ENCODE data around the gene SUGCT. TPM values are rescaled to one million over a fixed set of nuclear protein-coding genes. Genes with fewer than 3 reads are reported as not detected.

SUGCT gene
- total RNA-seq, 1 experiment from 2014 or later: not detected

DNA sequence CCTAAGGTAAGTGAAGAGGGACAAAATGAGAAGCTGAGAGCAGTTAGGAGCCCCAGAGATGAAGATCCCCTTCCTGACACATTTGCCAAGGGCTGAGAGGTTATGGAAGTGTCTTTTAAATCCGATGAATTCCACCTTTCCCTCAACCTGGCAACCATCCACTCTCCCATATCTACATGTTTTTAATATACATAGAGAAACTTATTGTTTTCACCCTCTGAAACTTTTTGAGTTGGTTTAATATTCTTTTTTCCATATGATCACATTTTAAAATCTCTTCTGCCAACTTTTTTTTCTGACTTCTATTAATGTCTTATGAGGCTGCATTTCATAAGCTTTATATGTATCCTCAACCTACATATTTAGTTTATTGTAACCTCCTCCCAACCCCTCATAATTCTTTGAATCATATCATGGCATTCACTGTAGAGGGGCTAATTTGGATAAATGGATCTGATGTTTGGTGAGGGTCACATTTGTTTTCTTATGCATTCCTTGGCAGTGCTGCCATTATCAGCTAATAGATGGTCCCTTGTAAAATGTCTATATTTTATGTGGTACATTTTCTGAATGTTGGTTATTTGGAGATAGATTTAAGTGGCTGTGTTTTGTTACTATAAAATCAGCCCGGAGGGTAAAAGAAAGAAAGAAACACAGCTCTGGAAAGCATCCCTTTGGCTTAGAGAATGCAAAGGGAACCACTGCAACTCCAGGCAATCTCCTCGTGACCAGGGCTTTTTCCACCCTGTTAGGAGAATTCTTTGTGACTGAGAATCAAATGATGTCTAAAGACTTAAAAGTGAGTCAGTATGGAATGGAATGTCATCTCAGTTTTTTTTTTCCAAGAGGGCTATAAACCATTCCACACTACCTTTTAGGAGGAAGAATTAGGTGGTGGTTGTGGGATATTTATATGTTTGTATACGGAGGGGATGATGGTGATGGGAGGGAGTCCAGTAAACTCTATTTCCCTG is 334.4 kb downstream of the SUGCT start:
- DNase-seq (ENCODE audit: low spot score): no peak

DNA sequence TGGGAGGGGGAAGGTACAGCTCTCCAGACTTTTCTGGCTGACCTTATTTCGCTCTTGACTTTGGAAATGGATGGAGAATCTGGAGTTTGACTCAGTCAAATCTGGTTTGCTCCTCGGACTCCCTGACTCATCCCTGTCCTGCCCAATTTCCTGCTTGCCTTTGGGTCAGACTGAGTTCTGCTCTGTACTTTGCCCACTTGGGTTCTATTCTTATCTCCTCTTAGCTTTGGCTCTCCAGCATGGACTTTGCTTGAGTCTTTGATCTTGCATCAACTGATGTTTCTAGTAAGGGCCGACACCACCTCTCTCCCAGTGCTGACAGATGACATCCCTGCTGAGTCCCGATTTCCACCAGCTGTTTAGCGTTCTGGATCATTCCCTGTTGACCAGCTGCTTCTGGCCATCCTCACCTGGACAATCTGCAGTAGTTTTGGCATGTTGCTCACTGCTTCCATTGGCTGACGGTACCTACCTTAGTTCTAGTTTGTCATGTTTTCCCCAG is 335.3 kb downstream of the SUGCT start:
- no peak for DNase-seq (ENCODE audit: low spot score)

DNA sequence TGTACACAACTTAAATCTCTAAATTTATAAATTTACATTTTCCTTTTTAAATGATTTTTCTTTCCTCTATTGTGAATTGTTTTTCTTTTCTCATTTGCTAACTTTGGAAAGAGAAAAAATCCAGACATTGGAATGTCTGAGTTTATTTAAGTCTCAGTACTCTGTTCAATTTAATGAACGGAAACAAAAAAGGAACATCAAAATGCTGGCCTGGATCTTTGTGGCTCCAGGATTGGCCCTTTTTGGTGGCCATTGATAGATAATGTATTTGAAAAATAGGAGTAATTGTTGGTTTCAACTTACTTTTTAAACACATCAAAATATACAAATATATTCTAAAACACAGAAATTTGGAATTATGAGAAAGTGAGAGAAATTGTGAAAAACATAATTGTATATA is 336.0 kb downstream of the SUGCT start:
- DNase-seq (ENCODE audit: low spot score): no peak

DNA sequence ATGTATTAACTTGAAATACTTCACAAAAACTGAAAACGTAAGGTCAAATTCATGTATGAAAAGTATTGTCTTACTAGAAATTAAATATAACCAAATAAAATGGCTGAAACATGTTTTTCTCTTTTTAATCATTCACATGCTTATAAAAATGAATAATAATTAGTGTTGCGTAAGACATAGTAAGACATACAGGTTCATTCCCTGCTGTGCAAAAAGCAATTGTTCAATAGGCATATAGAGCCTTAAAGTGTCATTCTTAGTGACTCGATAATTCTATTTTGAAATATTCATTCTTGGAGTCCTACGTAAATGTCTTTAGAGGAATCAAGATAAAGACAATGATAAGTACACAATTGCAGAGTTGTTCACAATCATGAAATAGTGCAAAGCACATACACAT is 337.1 kb downstream of the SUGCT start:
- no peak for DNase-seq (ENCODE audit: low spot score)

DNA sequence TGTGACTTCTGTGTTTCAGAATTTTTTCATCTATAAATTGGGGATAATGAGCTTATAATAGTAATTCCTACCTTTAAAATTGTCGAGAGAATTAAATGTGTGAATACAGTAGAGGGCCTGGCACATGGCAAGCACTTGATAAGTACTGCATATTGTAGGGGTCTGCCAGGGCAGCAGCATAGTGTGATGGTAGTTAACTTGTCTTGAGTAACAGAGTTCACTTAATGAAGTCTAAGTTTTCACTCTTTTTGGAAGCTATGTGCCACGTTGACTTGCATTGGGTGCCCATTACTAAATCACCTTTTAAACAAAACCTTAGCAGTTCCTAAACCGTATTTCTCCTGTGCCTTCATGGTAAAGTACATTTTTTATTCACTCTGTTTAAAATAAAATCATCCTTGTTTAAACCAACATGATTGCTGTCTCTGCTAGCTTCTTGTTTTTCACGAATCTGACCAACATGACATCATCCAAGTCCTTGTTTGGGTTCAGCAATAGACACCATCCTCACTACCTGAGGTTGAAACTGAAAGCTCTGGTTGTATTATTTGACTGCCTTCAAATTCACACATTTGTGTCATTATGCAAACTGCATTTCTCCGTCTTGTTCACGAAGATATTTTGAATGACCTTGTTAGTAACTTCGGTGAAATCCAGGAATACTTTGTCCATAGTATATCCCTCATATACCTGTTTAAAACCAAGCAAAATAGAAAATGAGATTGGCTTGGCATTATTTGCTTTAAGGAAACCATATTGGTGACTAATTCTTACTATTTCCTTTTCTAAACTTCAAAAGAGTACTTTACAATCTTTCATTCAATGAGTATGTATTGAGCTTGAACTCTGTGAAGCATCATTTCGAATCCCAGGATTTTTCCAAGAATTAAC is 340.2 kb downstream of the SUGCT start:
- no peak for DNase-seq (ENCODE audit: low spot score)

DNA sequence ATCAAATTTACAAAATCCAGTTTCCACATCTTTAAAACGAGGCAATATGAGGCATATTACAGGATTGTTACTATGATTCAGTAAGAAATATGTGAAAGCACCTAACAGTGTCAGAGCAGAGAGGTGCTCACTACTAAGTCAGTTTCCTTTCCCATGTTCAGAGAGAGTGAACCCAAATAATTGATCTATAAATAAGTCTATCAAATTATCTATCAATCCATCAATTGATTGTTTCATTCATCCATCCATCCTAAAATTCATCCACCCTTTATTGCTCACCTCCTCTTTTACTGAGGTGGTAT is 340.8 kb downstream of the SUGCT start:
- no peak for DNase-seq (ENCODE audit: low spot score)

DNA sequence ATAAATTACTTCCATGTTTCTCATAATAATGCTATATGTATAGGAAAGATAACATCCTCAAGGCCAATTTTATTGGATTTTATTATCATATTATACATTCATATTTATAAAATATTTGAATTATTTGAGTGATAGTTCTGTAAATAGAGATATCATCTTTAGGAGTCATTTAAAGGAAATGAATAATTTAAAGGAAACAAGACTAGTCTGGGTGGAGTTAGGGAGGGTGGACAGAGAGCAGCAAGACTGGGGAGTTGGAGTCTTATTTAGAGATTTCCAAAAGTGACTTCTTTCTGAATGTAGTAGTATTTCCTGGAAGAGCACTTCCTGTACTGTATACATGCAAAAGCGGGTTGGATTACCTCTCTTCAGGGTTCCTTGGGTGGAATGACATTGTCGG is 342.3 kb downstream of the SUGCT start:
- DNase-seq (ENCODE audit: low spot score): no peak

DNA sequence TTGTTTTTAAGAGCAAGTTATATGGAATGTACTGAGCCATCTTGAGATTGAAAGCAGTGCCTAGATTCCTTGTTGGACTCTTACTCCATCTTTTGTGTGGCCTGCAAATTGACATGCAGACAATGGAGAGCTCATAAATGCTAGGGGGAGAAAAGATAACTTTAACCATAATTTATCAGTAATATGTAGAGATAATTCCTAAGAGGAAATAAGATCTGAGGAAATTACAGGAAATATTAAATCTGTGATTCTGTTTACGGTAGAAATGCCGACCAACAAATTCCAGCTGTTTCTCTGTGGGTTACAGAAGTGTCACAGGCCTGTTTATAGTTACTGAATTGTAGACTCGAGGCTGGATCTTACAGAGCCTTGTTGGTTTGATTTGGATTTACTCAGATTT is 348.0 kb downstream of the SUGCT start:
- DNase-seq (ENCODE audit: low spot score): no peak

DNA sequence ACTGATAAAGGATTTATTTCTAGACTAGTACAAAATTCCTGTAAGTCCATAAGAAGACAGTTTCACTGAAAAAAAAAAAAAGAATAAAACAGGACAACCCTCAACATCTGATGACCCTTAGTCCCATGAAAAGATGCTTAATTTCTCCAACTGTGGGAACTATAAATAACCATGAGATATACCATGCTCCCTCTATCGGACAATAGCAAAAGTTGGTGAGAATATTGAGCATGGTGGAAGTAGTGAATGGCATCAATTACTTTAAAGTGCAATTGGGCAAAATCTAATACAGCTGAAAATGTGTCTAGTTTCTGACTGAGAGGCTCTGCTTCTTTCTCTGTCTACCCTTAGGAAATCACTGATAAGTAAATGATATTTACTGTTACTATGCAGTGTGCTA is 348.8 kb downstream of the SUGCT start:
- DNase-seq (ENCODE audit: low spot score): peak; percentile 27

DNA sequence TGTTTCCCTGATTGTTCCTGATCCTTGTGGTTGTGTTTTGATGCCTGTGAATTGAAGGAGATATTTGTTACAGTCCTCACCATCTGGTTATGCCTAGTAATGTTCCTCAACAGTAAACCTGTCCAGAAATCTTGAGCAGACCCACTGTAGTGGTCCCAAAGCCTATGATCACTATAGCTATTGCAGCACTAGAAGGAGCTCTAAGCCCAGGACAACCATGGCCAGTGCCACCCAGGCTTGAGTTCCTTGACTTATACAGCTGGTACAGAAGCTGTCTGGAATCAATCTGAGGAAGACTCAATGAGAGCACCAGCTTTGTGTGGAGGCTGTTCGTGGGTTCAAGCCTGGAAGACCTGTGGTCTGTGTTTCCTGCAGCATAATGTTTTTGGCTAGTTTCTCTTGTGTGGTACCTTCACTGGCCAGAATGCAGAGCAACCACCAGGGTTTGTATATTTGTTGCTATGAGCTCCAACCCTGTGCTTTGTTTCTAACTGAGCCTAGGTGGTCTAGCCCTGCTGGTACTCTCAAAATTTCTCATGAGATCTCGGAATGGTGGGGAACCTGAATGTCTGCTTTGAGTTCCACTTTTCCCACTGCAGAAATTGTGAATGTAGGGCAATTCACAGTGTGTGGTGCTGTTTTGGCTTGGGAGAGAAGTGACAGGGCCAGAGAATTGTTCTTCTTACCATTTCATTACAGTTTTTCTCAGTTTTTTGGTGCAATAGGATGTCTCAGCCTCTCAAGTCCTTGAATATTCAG is 355.2 kb downstream of the SUGCT start:
- DNase-seq (ENCODE audit: low spot score): no peak

DNA sequence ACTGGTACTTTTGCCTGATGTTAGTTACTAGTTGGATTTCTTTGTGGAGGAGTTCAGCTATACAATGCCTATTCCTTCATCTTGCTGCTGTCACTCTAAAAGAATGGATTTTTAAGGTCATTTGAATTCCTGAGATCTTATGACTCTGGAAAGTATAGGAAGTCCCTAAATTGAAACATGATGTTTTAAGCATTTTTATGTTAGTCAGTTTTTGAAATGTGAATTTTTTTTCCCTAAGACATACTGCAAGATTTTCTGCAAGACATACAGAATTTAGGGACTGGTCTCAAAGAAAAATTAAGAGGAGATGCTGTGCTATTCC is 355.8 kb downstream of the SUGCT start:
- no peak for DNase-seq (ENCODE audit: low spot score)

DNA sequence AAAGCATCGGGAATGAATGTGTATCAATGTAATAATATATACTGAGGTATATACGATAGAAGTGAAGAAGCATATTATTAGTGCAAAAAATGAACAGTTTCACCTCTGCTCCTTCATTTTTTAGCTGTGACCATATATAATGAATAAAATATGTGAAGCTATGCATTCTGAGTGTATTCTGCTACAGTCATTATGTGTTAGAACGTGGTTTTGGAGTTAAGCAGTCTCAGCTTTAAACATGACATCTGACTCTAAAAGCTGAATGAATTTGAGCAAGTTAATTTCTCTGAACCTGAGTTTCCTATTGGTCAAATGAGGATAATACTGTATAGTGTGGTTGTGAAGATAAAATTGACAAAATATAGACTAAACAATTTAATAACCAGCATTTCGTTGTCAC is 358.1 kb downstream of the SUGCT start:
- DNase-seq (ENCODE audit: low spot score): no peak

DNA sequence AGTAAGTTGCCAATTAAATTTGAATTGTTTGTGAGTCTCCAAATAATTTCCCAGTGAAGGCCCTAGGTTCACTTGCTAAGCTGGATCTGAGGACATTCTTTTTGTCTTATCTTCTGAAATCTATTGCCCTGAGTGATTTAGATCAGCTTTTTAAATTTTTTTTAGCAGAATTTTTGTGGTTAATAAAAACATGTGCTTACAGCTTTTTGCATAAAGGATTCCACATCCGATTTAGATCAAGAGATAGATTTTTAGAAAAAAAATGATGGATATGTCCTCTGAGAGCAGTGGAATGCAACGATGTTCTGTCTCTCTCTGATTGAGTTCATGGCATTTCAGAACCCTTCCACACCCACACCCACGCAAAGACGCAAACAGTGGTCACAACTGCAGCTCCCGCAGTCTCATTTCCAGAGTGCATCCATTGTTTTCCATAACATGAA is 358.8 kb downstream of the SUGCT start:
- no peak for DNase-seq (ENCODE audit: low spot score)

DNA sequence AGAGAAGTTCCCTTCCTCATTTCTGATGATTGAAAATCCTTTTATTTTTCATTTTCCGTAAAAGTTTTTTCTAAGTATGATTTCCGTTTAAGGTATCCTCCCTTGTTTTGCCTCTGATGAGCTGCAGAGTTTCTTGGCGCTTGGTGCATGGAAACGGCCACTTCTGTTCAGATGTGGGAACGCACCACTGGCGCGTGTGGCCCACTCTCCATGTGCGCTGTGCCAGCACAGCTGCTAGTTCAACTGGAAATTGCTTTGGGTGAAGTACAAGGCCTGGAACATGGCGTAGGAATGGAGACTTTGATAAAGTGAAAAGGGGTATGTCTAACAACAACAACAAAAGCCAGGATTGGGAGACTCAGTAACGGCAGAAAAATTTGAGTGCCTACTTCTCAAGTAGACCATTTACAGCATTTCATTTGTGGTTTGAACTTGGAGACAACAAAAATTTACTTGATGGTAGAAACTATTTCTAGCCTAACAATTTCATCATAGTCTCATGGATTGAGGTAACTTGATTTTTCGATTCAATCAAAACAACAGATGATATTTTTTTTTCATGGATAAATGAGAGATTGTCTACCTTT is 364.2 kb downstream of the SUGCT start:
- no peak for DNase-seq (ENCODE audit: low spot score)

DNA sequence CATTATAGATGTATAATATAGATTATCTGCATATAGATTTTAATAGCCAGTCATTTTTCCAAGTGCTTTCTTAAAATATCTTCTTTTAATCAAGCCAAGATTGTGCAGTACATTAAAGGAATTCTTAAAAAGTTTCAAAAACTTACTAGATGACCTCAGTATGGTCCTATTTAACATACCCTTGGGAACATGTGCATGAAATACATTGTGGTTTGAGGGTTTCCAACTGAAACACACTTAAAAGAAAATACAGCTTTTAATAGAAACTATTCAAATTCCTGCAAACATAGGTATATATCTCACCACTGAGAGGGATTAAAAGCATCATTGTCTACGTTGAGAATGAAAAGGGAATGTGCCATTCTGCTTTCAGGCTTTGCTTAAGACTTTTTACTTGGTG is 364.9 kb downstream of the SUGCT start:
- DNase-seq (ENCODE audit: low spot score): no peak

DNA sequence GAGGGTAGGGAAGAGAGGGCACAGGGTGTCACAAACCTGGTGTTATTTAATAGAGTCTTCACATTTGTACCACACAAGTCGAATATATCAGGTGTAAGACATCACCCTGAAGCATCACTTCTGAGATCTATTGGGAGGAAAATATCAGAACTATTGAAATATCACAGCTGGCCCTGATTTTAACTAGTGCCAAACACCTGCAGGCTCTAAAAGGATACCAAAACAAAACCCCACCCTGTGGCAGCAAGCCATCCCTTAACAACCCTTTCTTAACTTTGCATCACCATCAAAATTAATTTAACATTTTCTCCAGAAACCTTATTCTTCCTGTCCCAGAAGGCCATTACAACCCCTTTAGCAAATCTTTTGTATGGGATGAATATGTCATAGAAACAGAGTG is 365.4 kb downstream of the SUGCT start:
- no peak for DNase-seq (ENCODE audit: low spot score)

DNA sequence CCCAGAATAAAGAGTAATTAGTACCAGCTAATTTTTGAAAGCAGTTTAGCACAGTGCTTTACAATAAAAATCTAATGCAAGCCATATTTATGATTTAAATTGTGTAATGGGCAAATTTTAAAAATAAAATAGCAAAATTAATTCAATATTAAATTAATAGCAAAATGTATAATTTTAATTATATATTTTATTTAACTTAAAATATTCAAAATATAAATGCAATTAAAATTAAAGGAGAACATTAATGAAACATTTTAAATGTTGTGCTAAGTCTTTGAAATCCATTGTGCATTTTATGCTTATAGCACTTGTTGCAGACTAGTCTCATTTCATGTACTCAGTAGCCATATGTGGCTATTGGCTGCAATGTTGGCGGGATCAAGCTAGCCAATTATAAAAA is 367.6 kb downstream of the SUGCT start:
- DNase-seq (ENCODE audit: low spot score): no peak

DNA sequence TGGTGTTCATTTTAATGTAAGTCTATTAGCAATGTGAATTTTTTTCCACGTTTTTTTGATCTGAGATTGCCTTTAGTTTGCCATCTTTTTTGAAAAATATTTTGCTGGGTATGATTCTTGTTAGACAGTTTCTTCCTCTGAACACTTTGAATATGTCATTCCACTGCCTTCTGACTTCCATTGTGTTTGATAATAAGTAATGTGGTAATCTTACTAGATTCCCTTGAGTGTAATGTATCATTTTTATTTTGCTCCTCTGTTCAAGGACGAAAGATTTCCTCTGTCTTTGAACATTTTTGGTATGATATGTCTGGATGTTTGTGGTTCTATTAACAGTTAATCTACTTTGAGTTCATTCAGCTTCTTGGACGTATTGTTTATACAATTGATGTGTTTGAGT is 371.4 kb downstream of the SUGCT start:
- no peak for DNase-seq (ENCODE audit: low spot score)

DNA sequence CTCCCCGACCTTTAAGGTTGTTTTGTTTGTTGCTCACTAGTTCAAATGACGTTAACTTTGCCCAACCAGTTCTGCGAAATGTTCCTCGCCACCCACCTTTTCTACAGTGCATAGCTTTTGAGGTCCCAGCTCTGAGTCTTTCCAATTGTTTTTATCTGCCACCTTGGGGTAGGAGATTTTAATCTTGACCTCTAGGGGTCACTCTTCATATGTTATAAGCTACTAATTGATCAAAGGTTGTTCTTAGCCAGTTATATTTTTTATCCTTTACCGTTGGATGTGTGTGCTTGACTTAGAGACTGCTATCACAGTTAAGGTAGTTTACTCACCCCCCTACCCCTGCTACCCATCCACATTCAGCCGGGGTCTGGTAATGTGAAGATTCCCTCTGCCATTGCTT is 372.4 kb downstream of the SUGCT start:
- DNase-seq (ENCODE audit: low spot score): peak; percentile 13

DNA sequence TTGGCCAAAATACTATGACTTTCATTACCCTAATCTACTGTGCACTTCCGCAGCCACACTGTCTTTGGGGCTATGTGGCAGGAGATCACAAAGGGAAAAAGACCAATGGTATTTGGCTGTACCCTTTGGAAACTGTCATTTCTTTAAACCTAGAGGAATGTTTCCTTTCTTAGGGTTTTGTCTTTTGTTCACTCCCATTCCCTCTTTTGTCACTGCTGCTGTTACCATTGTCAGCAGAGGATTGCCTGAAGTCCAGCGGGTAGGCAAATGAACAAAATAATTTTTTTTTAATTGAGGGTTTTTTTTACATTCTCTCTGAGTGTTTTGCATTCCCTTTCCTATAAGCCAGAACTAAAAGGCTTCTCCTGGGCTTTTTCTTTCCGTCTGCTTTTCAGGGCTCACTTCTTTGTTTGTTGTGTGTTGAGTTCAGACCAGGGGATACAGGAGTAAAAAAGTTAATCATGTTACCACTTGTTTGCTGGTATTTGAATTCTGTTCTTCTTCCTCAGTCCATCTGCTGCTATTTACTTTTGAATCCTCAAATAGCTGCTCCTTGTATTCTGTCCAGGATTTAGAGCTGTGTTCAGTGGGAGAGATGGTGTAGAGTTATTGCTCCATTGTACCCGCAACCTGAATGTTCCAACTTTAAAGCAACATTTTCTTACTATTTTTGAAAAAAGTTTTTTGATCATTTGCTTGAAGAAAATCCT is 374.6 kb downstream of the SUGCT start:
- DNase-seq (ENCODE audit: low spot score): no peak

DNA sequence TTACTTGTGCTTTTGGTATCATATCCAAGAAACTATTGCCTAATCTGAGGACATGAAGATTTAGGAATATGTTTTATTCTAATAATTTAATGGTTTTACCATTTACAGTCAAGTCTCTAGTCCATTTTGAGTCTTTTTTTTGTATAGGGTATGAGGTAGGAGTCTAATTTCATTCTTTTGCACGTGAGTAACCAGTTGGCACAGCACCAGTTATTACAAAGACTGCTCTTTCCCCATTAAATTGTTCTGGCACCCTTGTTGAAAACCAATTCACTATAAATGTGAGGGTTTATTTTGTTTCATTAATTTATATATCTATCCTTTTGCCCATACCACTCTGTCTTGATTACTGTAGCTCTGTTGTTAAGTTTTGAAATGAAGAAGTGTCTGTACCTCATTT is 381.6 kb downstream of the SUGCT start:
- DNase-seq (ENCODE audit: low spot score): no peak

All from HT-29 (cell line).